K562 (cell line): ENCODE results near the gene MIDN. TPM values are rescaled to one million over a fixed set of nuclear protein-coding genes. Genes with fewer than 3 reads are reported as not detected.
A peak's percentile ranks its signal among the peaks of the same experiment; 100 is the strongest.

Source experiments
- ATAC-seq: fragments of 200-7000 bp; cut with Tn5 transposase; 3 replicates; pipeline ENCODE4 v1.9.1; 2020; ENCODE audit warnings: moderate library complexity
- BruUV-seq: library from RNA; stranded (reverse); fragments of 400-500 nt; replicated peaks from 2 replicates; lab custom pipeline; 2021; lab: Mats Ljungman, UMichigan
- CTCF ChIA-PET: fragments of 300-600 bp; formaldehyde crosslinking; extraction: SDS; loops from one replicate; lab custom pipeline; 2021; ENCODE audit warnings: low intra/inter-chr PET ratio; lab: Yijun Ruan, JAX
- POLR2A ChIA-PET: fragments of 300-600, 350-650 bp; sonication (Branson Sonifier 250); formaldehyde crosslinking; extraction: SDS; loops from one replicate; lab custom pipeline; 2021; ENCODE audit warnings: antibody characterized with exemption, inconsistent platforms; lab: Yijun Ruan, JAX
- DNase-seq, 4 experiments: peaks; one replicate each; pipeline versions ENCODE4 v3.0.0 to v3.0.0-alpha.2; 2011 to 2018; ENCODE audit warnings: low spot score in 3 of 4, mixed read lengths in 3 of 4; ENCODE audit errors: extremely low read depth in 1 of 4
- FAIRE-seq: peaks from 2 replicates; lab custom pipeline; 2011; peaks lifted over from hg19 to GRCh38; lab: Jason Lieb, UNC
- H2AFZ ChIP-seq: 2 replicates; pipeline ENCODE4 v1.6.0; 2011; ENCODE audit warnings: low read depth, low read length, control low read depth, inconsistent platforms
- H3K27ac ChIP-seq: fragments of 200-600 bp; 3 replicates; pipeline ENCODE4 v1.8.0; 2011; ENCODE audit warnings: low read depth, mild to moderate bottlenecking, control low read depth, inconsistent platforms, low read length, moderate library complexity, mixed read lengths; ENCODE audit errors: extremely low read depth
- H3K27me3 ChIP-seq, 2 experiments: fragments of 300-600 bp in 1 of 2; 2 replicates in 1 of 2; 3 replicates in 1 of 2; pipeline versions ENCODE4 v1.6.0 to v1.8.0; 2011; ENCODE audit warnings: inconsistent platforms in 2 of 2, low read length in 2 of 2, mild to moderate bottlenecking in 1 of 2, mixed read lengths in 1 of 2, moderate library complexity in 1 of 2; ENCODE audit not compliant: control insufficient read depth in 2 of 2, insufficient read depth in 2 of 2
- H3K36me3 ChIP-seq: fragments of 300-600 bp; 3 replicates; pipeline ENCODE4 v1.8.0; 2011; ENCODE audit warnings: mild to moderate bottlenecking, low read length, inconsistent platforms; ENCODE audit not compliant: control insufficient read depth, insufficient read depth
- H3K4me1 ChIP-seq, 2 experiments: fragments of 200-600 bp in 1 of 2; replicated peaks in 1 of 2; 2 replicates in 1 of 2; 3 replicates in 1 of 2; pipeline versions ENCODE4 v1.5.1 to v1.8.0; 2011; ENCODE audit warnings: inconsistent platforms in 2 of 2, low read length in 2 of 2, mild to moderate bottlenecking in 1 of 2, mixed read lengths in 1 of 2, moderate library complexity in 1 of 2; ENCODE audit not compliant: control insufficient read depth in 2 of 2, insufficient read depth in 2 of 2
- H3K4me2 ChIP-seq: 2 replicates; pipeline ENCODE4 v1.6.1; 2011; ENCODE audit warnings: low read length, control low read depth, inconsistent platforms, mixed read lengths; ENCODE audit not compliant: insufficient read depth
- H3K4me3 ChIP-seq: fragments of 200-600 bp; sonication (generic), shearing (Covaris generic); 2 replicates; pipeline ENCODE4 v1.5.1; 2016; ENCODE audit warnings: control low read depth, inconsistent platforms
- H3K79me2 ChIP-seq: fragments of 200-600 bp; 3 replicates; pipeline ENCODE4 v1.8.0; 2011; ENCODE audit warnings: low read length, inconsistent platforms; ENCODE audit not compliant: control insufficient read depth, insufficient read depth
- H3K9ac ChIP-seq, 2 experiments: 2 replicates each; pipeline versions ENCODE4 v1.6.0 to v1.6.1; 2011; ENCODE audit warnings: low read depth in 2 of 2, low read length in 2 of 2, control low read depth in 1 of 2, inconsistent platforms in 1 of 2, mild to moderate bottlenecking in 1 of 2, mixed read lengths in 1 of 2; ENCODE audit not compliant: insufficient read depth in 1 of 2
- H3K9me1 ChIP-seq: one replicate; pipeline ENCODE4 v1.6.0; 2011; ENCODE audit warnings: inconsistent platforms, mild to moderate bottlenecking, low read length, moderate library complexity; ENCODE audit not compliant: control insufficient read depth, insufficient read depth
- H3K9me3 ChIP-seq: replicated peaks from 2 replicates; pipeline ENCODE4 v1.5.1; 2011; ENCODE audit warnings: low read depth, low read length, inconsistent platforms; ENCODE audit not compliant: control insufficient read depth, insufficient read depth
- H4K20me1 ChIP-seq: replicated peaks from 2 replicates; pipeline ENCODE4 v1.6.1; 2011; ENCODE audit warnings: low read length, inconsistent platforms, mixed read lengths; ENCODE audit not compliant: control insufficient read depth, insufficient read depth
- CBX3 ChIP-seq, 2 experiments: IDR thresholded peaks; 1 replicate in 1 of 2; 2 replicates in 1 of 2; pipeline ENCODE4 v1.6.1; 2012; ENCODE audit warnings: inconsistent platforms in 2 of 2, low read length in 2 of 2, borderline replicate concordance in 1 of 2, control low read depth in 1 of 2
- CGGBP1 ChIP-seq: fragments of 250-450 bp; sonication (Bioruptor Pico); IDR thresholded peaks from 2 replicates; pipeline ENCODE4 v1.9.0; 2021; ENCODE audit warnings: mild to moderate bottlenecking
- FOXJ3 ChIP-seq: sonication (generic); formaldehyde crosslinking; IDR thresholded peaks from 2 replicates; pipeline ENCODE4 v1.4.0; 2020; ENCODE audit warnings: mild to moderate bottlenecking, missing genetic modification reagents
- KHSRP ChIP-seq: fragments of 450-650 bp; IDR thresholded peaks from 2 replicates; pipeline ENCODE4 v1.6.1; 2017
- MBD2 ChIP-seq: sonication (generic); IDR thresholded peaks from 2 replicates; pipeline ENCODE4 v1.6.1; 2016; ENCODE audit warnings: low read depth, borderline replicate concordance
- MYNN ChIP-seq, 2 experiments: sonication (generic); formaldehyde crosslinking in 1 of 2; IDR thresholded peaks; 2 replicates each; pipeline versions ENCODE4 v1.5.0 to v1.6.1; 2016 to 2020; ENCODE audit warnings: antibody characterized with exemption in 1 of 2, missing genetic modification reagents in 1 of 2
- RBM17 ChIP-seq: fragments of 200-400 bp; formaldehyde crosslinking; IDR thresholded peaks from 2 replicates; pipeline ENCODE4 v1.6.1; 2017; ENCODE audit warnings: low read depth, mild to moderate bottlenecking, low read length, borderline replicate concordance
- SMARCE1 ChIP-seq: fragments of 450-650 bp; IDR thresholded peaks from 2 replicates; pipeline ENCODE4 v1.7.1; 2016; ENCODE audit warnings: mild to moderate bottlenecking
- VEZF1 ChIP-seq: fragments of 200-800 bp; sonication (Bioruptor generic); IDR thresholded peaks from 2 replicates; pipeline ENCODE4 v1.6.1; 2017; ENCODE audit warnings: missing genetic modification characterization, missing compliant biosample characterization
- ZBTB7A ChIP-seq: IDR thresholded peaks from 2 replicates; pipeline ENCODE4 v1.6.1; 2011; ENCODE audit warnings: low read depth, mild to moderate bottlenecking, low read length, moderate library complexity, borderline replicate concordance; ENCODE audit not compliant: control insufficient read depth
- ZNF707 ChIP-seq: fragments of 250-450 bp; sonication (Bioruptor Pico); conservative IDR thresholded peaks from 2 replicates; pipeline ENCODE4 v1.8.0; 2022; ENCODE audit warnings: inconsistent platforms, mild to moderate bottlenecking, moderate library complexity
- WGBS: fragments of 100-300 bp; shearing (Covaris generic); methylation state at CpG from one replicate; pipeline ENCODE4 v1.1.6; 2016; ENCODE audit warnings: low coverage, mixed read lengths; ENCODE audit not compliant: insufficient coverage; ENCODE audit errors: missing lambda C conversion rate; 5-methylcytosine and 5-hydroxymethylcytosine counted together
- in situ Hi-C: fragments of 300-500 bp; cut with MboI; formaldehyde crosslinking; loops from 4 replicates; pipeline ENCODE4 v1.15.0; 2018; ENCODE audit warnings: inconsistent platforms, mixed read lengths
- intact Hi-C: fragments of 100-400 bp; cut with micrococcal nuclease; formaldehyde crosslinking; loops from 2 replicates; pipeline ENCODE4 v1.14.2; 2022
- polyA plus RNA-seq, 8 experiments: library from polyadenylated mRNA; depleted of rRNA in 4 of 8; stranded (reverse) in 5 of 8; unstranded in 3 of 8; fragments of >200 nt; fragmentation: Nextera tagmentation in 2 of 8; fragmentation: Illumina TruSeq in 1 of 8; extraction: Ambion mirVana in 2 of 8; extraction: Trizol in 1 of 8; gene quantifications; 2 replicates each; pipeline versions ENCODE4 v1.2.1 to v1.2.3, GENCODE V29; 2011 to 2014; ENCODE audit warnings: inconsistent platforms in 1 of 8, missing spikeins in 1 of 8
- total RNA-seq, 7 experiments: library from RNA; depleted of rRNA in 6 of 7; stranded (reverse); fragments of >200 nt in 6 of 7; fragmentation: Illumina TruSeq in 2 of 7; extraction: Trizol in 2 of 7; gene quantifications; 2 replicates each; pipeline versions ENCODE4 v1.2.1 to v1.2.3, GENCODE V29; 2011 to 2021; ENCODE audit warnings: low replicate concordance in 1 of 7

MIDN gene
- total and polyA plus RNA-seq, 9 of the 15 experiments (the other 6 are each of a cell fraction or from before 2014, with no cell fraction given), result 0.17 to 120 (median 10.1) TPM

GRCh38 chr19:1296575-1297271 is 48.3 kb downstream of the MIDN start:
- CTCF ChIA-PET, result no interaction called here
- H3K9me3 ChIP-seq, result no peaks in the 10 kb centered on the region
- no peak overlapping the region for H3K4me3 ChIP-seq
- WGBS, result 18% methylated on average over 17 of the region's 24 CpGs
- H2AFZ ChIP-seq, result no peak overlapping the region
- intact Hi-C loops (no loop called here), in situ Hi-C loops (no loop called here)
- ATAC-seq (no peak), DNase-seq (no peak)
- no peaks in the 10 kb centered on the region for H3K79me2 ChIP-seq
- no peaks in the 10 kb centered on the region for H3K36me3 ChIP-seq
- no peak overlapping the region for H3K27ac ChIP-seq
- TF ChIP-seq CGGBP1 (CRISPR knock-in tag) (no peak), ZBTB7A (peak; percentile 67; the same call in 1 of the 2 replicates)
- TF ChIP-seq, all 486 proteins: peak for 1
- no peak overlapping the region for H3K4me2 ChIP-seq
- no peaks in the 10 kb centered on the region; the same call in 1 of the 2 replicates for H4K20me1 ChIP-seq
- peaks cover 0 to 68% of the 10 kb centered on the region in 2 experiments; a peak in 3 of 5 replicates for H3K4me1 ChIP-seq
- H3K9me1 ChIP-seq, result peaks cover 3% of the 10 kb centered on the region
- POLR2A ChIA-PET, result no interaction called here
- BruUV-seq, result no TSS peak
- no peak for FAIRE-seq
- H3K9ac ChIP-seq, result peak overlapping the region in 1 of 2 experiments; percentile 60; a peak in 2 of 4 replicates
- H3K27me3 ChIP-seq, result peaks cover 16 to 49% of the 10 kb centered on the region in 2 experiments; a peak in 3 of 5 replicates

- Histone ChIP-seq H3K27me3 (peaks cover 11 to 35% of the 10 kb centered on the region in 2 experiments; a peak in 3 of 5 replicates), H4K20me1 (no peaks in the 10 kb centered on the region; the same call in 1 of the 2 replicates), H3K4me1 (peaks cover 0 to 62% of the 10 kb centered on the region in 2 experiments; a peak in 3 of 5 replicates), H3K9ac (no peak overlapping the region; a peak in 1 of 4 replicates), H3K4me2 (no peak overlapping the region), H3K9me1 (peaks cover 3% of the 10 kb centered on the region), H3K36me3 (no peaks in the 10 kb centered on the region), H2AFZ (no peak overlapping the region), H3K27ac (no peak overlapping the region), H3K79me2 (no peaks in the 10 kb centered on the region), H3K4me3 (no peak overlapping the region), H3K9me3 (no peaks in the 10 kb centered on the region)
- in situ Hi-C loops (no loop called here), intact Hi-C loops (no loop called here)
- ChIA-PET POLR2A (no interaction called here), CTCF (no interaction called here)
- no peak for DNase-seq
- WGBS, result 8% methylated on average over 8 of the region's 8 CpGs
- no peak for FAIRE-seq
- no TSS peak for BruUV-seq
- no peak for ATAC-seq
- TF ChIP-seq MYNN (IDR thresholded peaks at IDR 0.05), result no peak
- no peak for TF ChIP-seq MYNN (CRISPR knock-in tag; IDR thresholded peaks at IDR 0.05)
- no peak for TF ChIP-seq KHSRP
- TF ChIP-seq FOXJ3 (CRISPR knock-in tag), result no peak
- no peak for TF ChIP-seq CBX3 (IDR thresholded peaks at IDR 0.05; ENCODE audit: borderline replicate concordance in 1 of 2, low read length in 2 of 2)
- TF ChIP-seq VEZF1 (CRISPR knock-in tag), result no peak
- TF ChIP-seq ZNF707, result no peak
- no peak for TF ChIP-seq MBD2
- TF ChIP-seq SMARCE1, result no peak
- TF ChIP-seq RBM17, result no peak
These were observed 49.9 kb downstream of the MIDN start for GRCh38 chr19:1298235-1298634.
